Caco-2 (cell line): Measurements from ENCODE around the gene LRRTM4. TPM values are rescaled to one million over a fixed set of nuclear protein-coding genes. Genes with fewer than 3 reads are reported as not detected.

Experiments
- BruUV-seq: library from RNA; stranded (reverse); fragments of 400-500 nt; replicated peaks from 2 replicates; lab custom pipeline; 2021; lab: Mats Ljungman, UMichigan
- CTCF ChIA-PET: fragments of 300-600 bp; sonication (Branson Sonifier 250); formaldehyde crosslinking; loops from one replicate; lab custom pipeline; 2022; ENCODE audit warnings: antibody characterized with exemption; lab: Charles Lee
- POLR2A ChIA-PET: fragments of 300-600 bp; sonication (Branson Sonifier 250); formaldehyde crosslinking; loops from one replicate; lab custom pipeline; 2022; ENCODE audit warnings: antibody characterized with exemption; lab: Charles Lee
- DNase-seq, 2 experiments: peaks; one replicate each; pipeline versions ENCODE4 v3.0.0 to v3.0.0-alpha.2; 2020 to 2022
- H3K27me3 ChIP-seq: replicated peaks from 2 replicates; pipeline ENCODE4 v1.6.0; 2011; ENCODE audit warnings: low read length; ENCODE audit not compliant: control insufficient read depth, insufficient read depth
- H3K36me3 ChIP-seq: 2 replicates; pipeline ENCODE4 v1.5.1; 2011; ENCODE audit warnings: low read length; ENCODE audit not compliant: control insufficient read depth, insufficient read depth
- H3K4me1 ChIP-seq: fragments of 250-450 bp; sonication (Bioruptor Pico); 2 replicates; pipeline ENCODE4 v1.5.1; 2020; ENCODE audit warnings: mild to moderate bottlenecking
- H3K4me3 ChIP-seq: 2 replicates; pipeline ENCODE4 v1.5.1; 2011; ENCODE audit warnings: low read depth, mild to moderate bottlenecking, control low read depth, low read length
- H3K9me3 ChIP-seq: fragments of 250-450 bp; sonication (Bioruptor Pico); 2 replicates; pipeline ENCODE4 v1.5.1; 2020; ENCODE audit warnings: mild to moderate bottlenecking, moderate library complexity
- H3K27ac Mint-ChIP-seq: one replicate; pipeline ENCODE4 v1.8.0; 2022; ENCODE audit warnings: mixed read lengths; ENCODE audit not compliant: unreplicated experiment
- H3K27me3 Mint-ChIP-seq: one replicate; pipeline ENCODE4 v1.8.0; 2022; ENCODE audit warnings: mixed read lengths; ENCODE audit not compliant: insufficient read depth, unreplicated experiment
- H3K36me3 Mint-ChIP-seq: one replicate; pipeline ENCODE4 v1.8.0; 2022; ENCODE audit warnings: mild to moderate bottlenecking, mixed read lengths; ENCODE audit not compliant: insufficient read depth, unreplicated experiment
- H3K4me1 Mint-ChIP-seq: one replicate; pipeline ENCODE4 v1.8.0; 2022; ENCODE audit warnings: low read depth, mixed read lengths; ENCODE audit not compliant: unreplicated experiment
- H3K4me3 Mint-ChIP-seq: one replicate; pipeline ENCODE4 v1.8.0; 2022; ENCODE audit warnings: mild to moderate bottlenecking, moderate library complexity, mixed read lengths; ENCODE audit not compliant: unreplicated experiment
- H3K9me3 Mint-ChIP-seq: one replicate; pipeline ENCODE4 v1.8.0; 2022; ENCODE audit warnings: mixed read lengths; ENCODE audit not compliant: unreplicated experiment
- intact Hi-C: fragments of 100-400 bp; cut with micrococcal nuclease; formaldehyde crosslinking; loops from one replicate; pipeline ENCODE4 v1.10.0; 2022; ENCODE audit not compliant: unreplicated experiment
- total RNA-seq: library from RNA; stranded (reverse); gene quantifications from 2 replicates; pipeline ENCODE4 v1.2.3, GENCODE V29; 2022
- TF ChIP-seq, protein P1 (sequence below), 2 experiments: fragments of 200-600 bp in 1 of 2; IDR thresholded peaks; 1 replicate in 1 of 2; 2 replicates in 1 of 2; pipeline versions ENCODE4 v1.5.1 to v1.8.0; 2011 to 2022; ENCODE audit warnings: antibody characterized with exemption in 1 of 2, control low read depth in 1 of 2, inconsistent platforms in 1 of 2, low read depth in 1 of 2, low read length in 1 of 2, mild to moderate bottlenecking in 1 of 2, moderate library complexity in 1 of 2; ENCODE audit not compliant: insufficient read depth in 1 of 2, severe bottlenecking in 1 of 2, unreplicated experiment in 1 of 2

Gene LRRTM4
- total RNA-seq, 1 experiment from 2014 or later = 0.32 TPM

DNA sequence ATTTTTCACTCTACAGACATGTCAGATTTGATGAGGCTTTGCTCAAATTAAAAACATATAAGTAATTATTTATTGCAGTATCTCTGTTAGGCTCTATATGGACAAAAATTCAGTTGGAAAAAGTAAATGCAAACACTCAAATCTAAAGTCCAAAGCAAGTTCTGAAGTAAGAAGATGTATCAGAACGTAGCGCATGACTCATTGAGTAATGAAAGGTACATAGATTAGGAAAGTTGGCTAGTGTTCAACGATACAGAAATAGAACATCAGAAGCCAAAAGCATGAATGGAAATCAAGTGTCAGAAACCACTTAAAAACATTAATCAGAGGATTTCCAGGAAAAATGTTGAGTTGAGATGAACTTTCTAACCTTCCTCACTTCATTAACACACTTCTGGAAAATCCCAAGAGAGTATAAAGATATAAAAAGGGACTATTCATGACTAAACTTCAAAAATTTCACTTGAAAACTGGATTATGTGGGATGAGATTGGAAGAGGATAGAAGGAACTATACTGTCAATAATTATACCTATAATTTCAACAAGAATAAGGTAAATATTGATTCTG lies 494.1 kb downstream of the LRRTM4 start:
- no peaks in the 10 kb centered on the region for H3K9me3 Mint-ChIP-seq
- Histone ChIP-seq H3K4me1 (no peaks in the 10 kb centered on the region), H3K9me3 (no peaks in the 10 kb centered on the region), H3K27me3 (no peaks in the 10 kb centered on the region), H3K36me3 (no peaks in the 10 kb centered on the region), H3K4me3 (no peak overlapping the region)
- DNase-seq = no peak
- H3K27me3 Mint-ChIP-seq = no peaks in the 10 kb centered on the region
- H3K4me1 Mint-ChIP-seq = no peaks in the 10 kb centered on the region
- H3K27ac Mint-ChIP-seq = no peak overlapping the region
- no peaks in the 10 kb centered on the region for H3K36me3 Mint-ChIP-seq
- no peak overlapping the region for H3K4me3 Mint-ChIP-seq
- POLR2A ChIA-PET = no interaction called here
- BruUV-seq = no TSS peak
- intact Hi-C loops = no loop called here
- TF ChIP-seq, protein P1, sequence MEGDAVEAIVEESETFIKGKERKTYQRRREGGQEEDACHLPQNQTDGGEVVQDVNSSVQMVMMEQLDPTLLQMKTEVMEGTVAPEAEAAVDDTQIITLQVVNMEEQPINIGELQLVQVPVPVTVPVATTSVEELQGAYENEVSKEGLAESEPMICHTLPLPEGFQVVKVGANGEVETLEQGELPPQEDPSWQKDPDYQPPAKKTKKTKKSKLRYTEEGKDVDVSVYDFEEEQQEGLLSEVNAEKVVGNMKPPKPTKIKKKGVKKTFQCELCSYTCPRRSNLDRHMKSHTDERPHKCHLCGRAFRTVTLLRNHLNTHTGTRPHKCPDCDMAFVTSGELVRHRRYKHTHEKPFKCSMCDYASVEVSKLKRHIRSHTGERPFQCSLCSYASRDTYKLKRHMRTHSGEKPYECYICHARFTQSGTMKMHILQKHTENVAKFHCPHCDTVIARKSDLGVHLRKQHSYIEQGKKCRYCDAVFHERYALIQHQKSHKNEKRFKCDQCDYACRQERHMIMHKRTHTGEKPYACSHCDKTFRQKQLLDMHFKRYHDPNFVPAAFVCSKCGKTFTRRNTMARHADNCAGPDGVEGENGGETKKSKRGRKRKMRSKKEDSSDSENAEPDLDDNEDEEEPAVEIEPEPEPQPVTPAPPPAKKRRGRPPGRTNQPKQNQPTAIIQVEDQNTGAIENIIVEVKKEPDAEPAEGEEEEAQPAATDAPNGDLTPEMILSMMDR (IDR thresholded peaks at IDR 0.05; ENCODE audit: insufficient read depth in 1 of 2, low read depth in 1 of 2, low read length in 1 of 2, severe bottlenecking in 1 of 2, unreplicated experiment in 1 of 2) = no peak
- CTCF ChIA-PET = no interaction called here

DNA sequence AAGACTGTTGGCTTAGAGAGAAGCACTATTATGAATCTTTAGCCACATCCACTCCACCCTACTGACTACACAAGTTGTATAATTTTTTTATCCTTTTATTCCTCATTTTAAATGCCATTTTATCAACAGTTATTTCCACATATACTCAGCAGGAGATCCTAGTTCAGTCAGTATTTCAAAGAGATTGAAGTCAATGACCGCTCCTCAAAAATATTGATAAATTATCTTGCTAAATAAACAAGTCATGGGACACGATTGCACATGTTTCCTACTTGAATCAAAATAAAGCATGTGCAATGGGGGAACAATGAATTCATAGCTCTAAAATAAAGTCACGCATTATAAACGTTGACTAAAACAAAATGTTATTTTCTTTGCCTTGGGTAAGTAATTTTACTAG lies 496.5 kb downstream of the LRRTM4 start:
- intact Hi-C loops = no loop called here
- Histone ChIP-seq H3K36me3 (no peaks in the 10 kb centered on the region), H3K4me1 (no peaks in the 10 kb centered on the region), H3K9me3 (no peaks in the 10 kb centered on the region), H3K4me3 (no peak overlapping the region), H3K27me3 (no peaks in the 10 kb centered on the region)
- Mint-ChIP-seq H3K27ac (no peak overlapping the region), H3K4me1 (no peaks in the 10 kb centered on the region), H3K4me3 (no peak overlapping the region), H3K36me3 (no peaks in the 10 kb centered on the region), H3K9me3 (no peaks in the 10 kb centered on the region), H3K27me3 (no peaks in the 10 kb centered on the region)
- TF ChIP-seq, protein P1 (IDR thresholded peaks at IDR 0.05; ENCODE audit: insufficient read depth in 1 of 2, low read depth in 1 of 2, low read length in 1 of 2, severe bottlenecking in 1 of 2, unreplicated experiment in 1 of 2) = no peak
- POLR2A ChIA-PET = no interaction called here
- CTCF ChIA-PET = no interaction called here
- BruUV-seq = no TSS peak
- no peak for DNase-seq

DNA sequence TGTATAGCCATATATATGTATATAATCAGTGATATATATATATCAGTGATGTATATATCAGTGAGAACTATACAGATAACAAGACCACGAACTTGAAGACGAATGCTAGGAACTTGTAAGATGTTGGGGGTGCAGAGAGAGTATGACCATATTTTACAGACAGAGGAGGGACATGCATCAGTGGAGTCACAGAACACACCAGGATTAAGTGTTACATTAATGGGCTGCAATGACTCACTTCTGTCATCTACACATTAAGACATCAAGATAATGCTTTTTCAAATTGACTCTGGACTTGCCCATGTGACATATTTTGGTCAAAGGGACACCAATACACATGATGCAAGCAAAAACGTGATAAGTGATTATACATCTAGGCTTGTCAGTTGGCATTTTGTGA lies 501.0 kb downstream of the LRRTM4 start:
- no peaks in the 10 kb centered on the region for H3K27me3 Mint-ChIP-seq
- no peaks in the 10 kb centered on the region for H3K9me3 ChIP-seq
- H3K36me3 Mint-ChIP-seq = no peaks in the 10 kb centered on the region
- H3K4me1 Mint-ChIP-seq = no peaks in the 10 kb centered on the region
- no peaks in the 10 kb centered on the region for H3K36me3 ChIP-seq
- H3K9me3 Mint-ChIP-seq = no peaks in the 10 kb centered on the region
- POLR2A ChIA-PET = no interaction called here
- intact Hi-C loops = no loop called here
- TF ChIP-seq, protein P1 (IDR thresholded peaks at IDR 0.05; ENCODE audit: insufficient read depth in 1 of 2, low read depth in 1 of 2, low read length in 1 of 2, severe bottlenecking in 1 of 2, unreplicated experiment in 1 of 2) = no peak
- BruUV-seq = no TSS peak
- no peak overlapping the region for H3K4me3 ChIP-seq
- H3K4me1 ChIP-seq = no peaks in the 10 kb centered on the region
- no peak overlapping the region for H3K4me3 Mint-ChIP-seq
- H3K27ac Mint-ChIP-seq = no peak overlapping the region
- H3K27me3 ChIP-seq = no peaks in the 10 kb centered on the region
- CTCF ChIA-PET = no interaction called here
- DNase-seq = no peak
